Hematopoietic multipotent progenitor cell (in vitro differentiated cells): Measurements from ENCODE around the gene PPARGC1A. TPM values are rescaled to one million over a fixed set of nuclear protein-coding genes. Genes with fewer than 3 reads are reported as not detected.

Experiments
- DNase-seq, 3 donors: peaks; one replicate each; pipeline ENCODE4 v3.0.0-alpha.2; 2011 to 2015; ENCODE audit warnings: low read depth in 2 of 3, low spot score in 2 of 3
- total RNA-seq: library from RNA; depleted of rRNA; stranded (reverse); fragments of >200 nt; gene quantifications from one replicate; pipeline ENCODE4 v1.2.3, GENCODE V29; 2012

The PPARGC1A gene
- total RNA-seq, 1 donor, result not detected

DNA sequence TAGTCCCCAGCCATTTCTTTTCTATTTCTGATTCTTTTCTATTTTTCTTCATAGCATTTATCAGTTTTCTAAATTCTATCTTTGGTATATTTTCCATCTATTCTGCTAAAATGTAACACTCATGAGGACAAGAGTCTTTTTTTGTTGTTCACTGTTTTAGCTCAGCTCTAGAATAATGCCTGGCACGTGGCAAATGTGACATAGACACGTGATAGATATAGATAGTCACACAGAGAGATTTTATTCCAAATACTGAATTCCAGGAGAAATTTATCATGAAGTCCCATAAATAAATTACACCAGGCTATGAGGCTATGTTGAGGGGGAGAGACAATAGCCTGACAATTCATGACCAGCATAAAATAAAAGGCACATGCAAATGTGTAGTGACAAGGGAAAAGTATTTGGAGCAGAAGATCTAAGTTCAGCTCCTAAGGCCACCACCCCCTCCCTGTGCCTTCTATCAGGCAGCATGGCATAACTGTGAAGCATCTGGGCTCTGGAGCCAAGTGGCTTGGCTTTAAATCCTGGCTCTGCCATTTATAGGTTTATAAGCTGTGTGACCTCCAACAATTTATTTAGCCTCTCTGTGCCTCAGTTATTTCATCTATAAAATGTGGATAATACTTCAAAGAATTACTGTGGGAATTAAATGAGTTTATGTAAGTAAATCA is 25.7 kb upstream of the PPARGC1A start:
- DNase-seq, result no peak

DNA sequence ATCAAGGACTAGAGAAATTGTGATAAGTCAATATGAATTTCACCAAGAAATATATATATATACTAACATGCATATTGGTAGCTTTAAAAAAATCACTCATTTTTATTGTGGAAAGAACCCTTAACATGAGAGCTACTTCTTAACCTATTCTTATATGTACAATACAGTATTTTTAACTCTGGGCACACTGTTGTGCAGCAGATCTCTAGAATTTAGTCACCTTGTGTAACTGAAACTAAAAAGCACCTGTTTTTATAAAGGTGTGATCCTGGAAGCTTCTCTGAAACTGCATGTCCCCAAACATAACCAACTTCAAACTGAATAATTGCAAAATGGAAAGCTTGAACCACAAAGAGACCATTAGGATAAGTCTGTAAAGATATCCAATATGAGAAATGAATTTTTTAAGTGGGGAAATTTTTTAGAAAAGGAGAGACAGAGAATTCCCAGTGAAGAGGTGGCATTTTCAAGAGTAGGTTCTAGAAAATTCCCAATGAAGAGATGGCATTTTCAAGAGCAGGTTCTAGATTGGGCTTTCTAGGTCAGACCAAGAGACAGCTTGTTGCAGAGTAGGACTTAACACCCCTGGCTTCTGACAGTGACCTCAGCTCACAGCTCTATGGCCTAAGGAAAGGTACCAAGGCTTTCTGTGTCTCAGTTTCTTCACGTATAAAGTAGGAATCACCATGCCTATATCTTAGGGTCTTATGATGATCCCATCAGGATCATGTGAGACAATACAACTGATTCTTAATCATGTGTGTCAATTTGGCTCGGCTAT is 22.0 kb upstream of the PPARGC1A start:
- DNase-seq, result no peak

DNA sequence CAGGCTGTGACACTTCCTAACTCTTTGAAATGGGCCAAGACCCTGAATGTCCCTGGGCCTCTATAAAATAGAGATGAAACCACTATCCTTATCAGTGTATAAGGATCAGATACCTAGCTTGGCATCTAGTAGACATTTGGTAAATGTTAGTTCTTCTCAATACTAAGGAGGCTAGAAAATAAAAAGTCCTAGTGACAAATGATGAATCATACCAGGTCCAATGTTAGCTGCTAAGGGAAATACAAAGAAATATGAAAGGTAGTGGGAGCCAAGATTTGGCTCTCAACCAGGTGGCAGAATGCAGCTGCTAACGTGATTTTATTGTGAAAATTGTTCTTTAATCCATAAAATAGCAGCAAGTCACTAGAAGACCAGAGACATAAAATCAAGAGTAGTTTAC is 19.8 kb upstream of the PPARGC1A start:
- DNase-seq, result no peak

DNA sequence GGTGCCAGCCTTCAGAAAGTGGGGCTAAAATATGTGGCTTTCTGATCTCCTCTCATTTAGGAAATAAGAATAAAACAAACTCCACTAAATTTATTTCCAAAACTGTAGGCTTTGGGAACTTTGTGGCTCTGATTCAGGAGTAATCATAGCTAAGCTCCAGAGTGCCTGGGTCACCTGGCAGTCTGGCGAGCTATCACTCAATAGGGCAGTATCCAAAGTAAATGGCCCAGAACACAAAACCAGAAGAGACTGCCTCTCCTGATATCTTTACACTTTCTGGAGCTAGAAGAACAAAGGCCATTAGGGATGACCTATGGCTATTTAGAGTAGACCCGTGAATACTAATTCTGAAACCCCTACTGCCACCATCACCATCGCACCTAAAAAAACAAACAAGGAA is 17.0 kb upstream of the PPARGC1A start:
- DNase-seq, result no peak

DNA sequence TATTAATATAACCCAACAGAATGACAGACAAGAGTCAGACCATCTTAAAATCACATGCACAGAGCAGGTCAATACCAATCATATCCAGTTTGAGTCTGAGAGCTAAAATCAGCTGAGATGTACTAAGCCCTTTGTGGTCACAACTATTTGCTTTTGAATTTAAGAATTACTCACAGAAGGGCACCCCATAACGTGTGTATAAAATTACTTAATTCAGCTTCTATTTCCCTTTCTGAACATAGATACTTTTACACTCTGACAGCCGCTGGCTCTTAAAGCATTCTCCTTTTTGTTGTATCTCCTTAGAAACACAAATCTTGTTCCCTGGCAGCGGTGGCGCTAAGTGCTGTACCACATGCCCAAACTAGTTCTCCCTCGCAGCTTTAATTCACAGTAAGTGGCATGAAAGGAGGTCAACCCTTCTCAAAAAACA is 14.8 kb upstream of the PPARGC1A start:
- DNase-seq, result no peak

DNA sequence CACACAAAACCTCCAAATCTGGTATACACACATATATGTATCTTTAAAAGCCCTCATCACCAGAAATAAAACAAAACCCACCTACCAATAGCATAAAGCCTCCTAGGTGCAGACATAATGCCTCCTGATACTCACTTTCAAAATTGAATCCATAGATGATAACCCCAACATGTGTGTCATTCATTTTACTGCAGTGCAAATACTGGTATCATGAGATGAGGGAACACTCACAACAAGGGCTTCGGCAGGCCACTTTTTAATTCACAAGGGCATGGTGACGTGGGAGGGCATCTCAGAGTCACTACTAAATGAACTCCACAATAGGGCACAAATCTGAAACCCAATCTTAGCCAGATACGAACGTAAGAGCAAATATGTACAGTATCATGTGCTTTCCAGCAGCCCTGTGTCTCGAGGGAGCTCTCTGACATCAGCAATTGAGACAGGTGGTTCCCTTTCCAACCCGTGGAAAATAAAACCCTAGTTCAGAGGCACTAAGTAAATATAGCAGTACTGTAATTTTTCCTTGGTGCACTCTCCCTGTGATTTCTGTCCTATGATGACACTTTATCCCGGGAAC is 14.1 kb upstream of the PPARGC1A start:
- no peak for DNase-seq

DNA sequence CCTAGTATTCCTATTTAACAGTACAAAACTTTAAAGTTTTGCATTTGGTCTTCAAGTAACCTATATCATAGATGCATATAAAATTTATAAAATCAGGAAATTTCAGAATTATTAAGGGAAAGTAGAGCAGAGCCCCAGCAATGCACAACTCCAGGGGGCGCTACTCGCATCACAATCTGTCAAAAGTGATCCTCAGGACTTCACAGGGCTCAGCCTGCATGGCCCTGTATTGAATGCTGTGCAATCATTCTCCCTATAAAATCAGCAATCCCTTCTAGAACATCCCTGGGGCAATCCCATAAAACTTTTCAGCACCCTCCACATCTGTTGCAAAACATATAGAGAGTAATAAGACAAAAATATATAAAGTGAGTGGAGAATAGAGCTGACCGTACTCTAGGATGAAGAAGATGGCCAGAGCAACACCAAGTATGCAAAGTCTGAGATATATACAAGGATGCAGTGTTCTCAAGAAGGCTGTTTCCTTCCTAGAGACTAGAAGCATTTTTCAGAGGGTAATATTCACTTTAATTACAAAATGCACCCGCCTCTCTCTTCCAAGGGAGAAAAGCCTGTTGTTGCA is 12.5 kb upstream of the PPARGC1A start:
- DNase-seq, result no peak

DNA sequence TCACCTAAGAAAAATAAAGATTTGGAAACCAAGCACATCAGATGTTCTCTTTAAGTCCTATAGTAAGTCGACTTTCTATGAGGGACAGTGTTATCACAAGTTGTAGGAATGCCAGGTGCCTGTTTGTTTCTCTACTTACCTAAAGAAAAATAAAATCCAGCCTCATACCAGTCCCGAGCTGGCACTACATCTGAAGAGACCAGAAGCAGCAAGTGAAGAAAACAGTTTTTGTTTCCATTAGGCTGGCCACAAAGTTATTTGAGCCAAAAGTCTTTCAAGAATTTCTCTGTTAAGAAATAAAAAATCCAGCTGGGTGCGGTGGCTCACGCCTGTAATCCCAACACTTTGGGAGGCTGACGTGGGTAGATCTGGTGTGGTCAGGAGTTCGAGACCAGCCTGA is 10.8 kb upstream of the PPARGC1A start:
- no peak for DNase-seq

DNA sequence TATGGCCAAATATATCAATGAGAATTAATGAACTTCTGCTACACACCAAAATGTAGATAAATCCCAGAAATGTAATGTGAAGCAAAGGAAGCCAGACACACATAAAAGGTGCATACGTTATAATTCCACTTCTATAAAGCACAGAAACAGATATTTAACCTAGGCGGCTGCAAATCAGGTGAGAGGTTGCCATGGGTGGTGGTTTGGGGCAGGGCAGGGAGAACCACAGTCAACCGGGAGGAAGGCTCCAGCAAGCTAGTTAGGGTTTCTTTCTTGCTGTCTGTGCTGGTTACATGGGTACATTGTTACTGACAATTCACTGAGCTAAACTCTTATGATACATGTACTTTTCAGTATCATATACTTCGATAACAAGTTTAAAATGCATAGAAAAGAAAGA is 9.7 kb upstream of the PPARGC1A start:
- DNase-seq, result no peak

DNA sequence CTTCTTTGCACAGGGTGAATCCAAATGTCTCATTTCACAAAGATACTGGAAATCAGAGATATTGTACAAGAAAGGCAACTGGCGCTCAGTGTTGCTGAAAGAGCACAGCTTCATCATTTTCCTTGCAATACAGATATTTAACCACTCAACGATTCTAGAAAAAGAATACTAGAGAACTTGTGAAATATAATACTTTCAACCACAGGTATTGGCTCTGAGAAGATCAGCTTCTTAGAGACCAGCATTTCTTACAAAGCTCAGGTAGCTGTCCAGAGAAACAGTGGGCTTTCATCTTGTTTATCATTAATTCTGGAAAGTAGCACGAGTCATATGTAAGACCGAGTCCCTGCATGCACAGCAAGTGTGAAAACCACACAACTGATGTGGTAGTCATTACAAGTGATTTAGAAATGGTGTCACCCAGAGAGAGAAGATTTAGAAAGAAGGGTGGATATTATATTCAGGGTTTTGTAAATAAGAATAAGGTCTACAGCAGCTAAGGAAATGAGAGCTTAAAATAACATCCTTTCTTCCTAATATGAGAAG is 7.8 kb upstream of the PPARGC1A start:
- no peak for DNase-seq

DNA sequence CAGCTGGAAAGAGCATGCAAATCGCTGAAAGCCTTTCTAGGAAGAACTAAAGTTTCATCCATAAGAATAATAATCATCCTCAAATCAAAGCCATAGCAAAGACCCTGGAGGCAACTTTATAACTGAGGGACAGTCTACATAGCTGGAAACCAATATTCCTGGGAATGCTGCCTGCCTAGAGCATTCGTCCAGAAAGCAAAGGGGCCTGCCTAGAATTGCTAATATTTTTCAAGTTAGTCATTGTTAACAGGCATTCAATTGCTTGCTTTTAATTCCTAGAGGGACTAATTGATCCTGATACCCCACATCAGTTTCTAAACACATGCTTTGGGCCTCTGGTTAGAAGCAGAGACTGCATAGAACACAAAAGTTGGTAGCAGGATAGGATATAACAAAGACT is 4.2 kb upstream of the PPARGC1A start:
- no peak for DNase-seq

DNA sequence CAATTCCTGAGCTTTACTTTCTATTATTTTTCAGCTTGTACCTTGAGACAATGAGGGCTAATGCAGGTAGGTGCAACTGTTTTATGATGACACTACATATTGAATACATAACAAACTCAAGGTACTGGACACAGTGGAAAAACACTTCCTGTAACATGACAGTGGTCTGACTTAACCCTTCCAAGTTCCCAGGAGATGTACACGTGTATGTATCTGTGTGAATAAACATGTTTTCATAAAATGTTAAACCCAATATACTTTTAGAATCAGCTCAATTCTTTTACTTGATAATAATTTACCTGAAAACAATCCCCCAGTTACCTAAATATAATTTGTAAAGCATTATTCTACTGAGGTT is 1.2 kb upstream of the PPARGC1A start:
- no peak for DNase-seq

DNA sequence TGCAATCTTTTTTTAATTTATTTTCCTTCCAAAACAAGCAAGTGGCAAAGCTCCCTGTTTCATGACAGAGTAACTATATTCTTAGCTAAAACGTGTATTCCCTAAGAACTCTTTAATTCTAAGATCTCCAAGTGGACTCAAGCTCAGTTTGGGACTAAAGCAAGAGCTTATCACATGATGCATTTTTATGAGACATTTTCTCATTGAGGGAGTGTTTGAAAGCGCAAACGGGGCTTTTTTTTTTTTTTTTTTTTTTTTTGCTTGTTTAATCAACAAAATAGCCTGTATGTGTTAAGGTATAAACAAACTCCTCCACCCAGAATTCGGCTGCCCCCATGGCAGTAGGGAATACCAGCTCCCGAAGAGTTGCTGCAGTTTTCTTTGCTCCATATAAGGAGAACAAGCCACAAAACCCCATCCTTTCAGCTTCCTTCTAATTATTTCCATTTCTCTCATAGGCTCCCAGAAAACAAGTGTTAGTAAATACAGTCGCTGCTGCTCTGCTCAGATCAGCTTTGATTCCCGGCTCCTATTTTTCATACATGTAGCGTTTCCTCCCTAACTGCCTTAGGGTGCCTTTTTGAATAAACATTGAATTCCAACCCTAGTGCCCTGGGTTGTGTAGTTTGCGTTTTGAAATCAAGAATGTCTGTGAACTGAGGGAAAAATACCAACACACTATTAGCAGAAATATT is 669 bp upstream of the PPARGC1A start:
- no peak for DNase-seq

DNA sequence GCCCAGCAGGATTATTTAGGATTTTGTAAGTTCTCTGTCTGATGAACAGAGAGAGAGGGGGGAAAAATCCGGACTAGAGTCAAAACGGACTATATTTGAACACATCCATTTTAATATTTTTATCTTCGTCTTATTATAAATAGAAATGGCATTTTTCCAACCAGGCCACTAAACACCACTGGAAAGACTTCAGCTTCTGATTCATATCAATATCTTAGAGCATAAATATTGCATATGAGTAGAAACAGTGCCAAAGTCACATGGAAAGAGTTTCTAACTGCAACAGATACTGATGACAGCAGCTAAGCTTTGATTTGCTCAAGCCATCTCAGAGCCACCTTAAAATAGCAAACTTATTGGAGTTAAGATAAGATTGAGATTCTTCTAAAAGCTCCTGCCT is 456 bp downstream of the PPARGC1A start:
- no peak for DNase-seq

DNA sequence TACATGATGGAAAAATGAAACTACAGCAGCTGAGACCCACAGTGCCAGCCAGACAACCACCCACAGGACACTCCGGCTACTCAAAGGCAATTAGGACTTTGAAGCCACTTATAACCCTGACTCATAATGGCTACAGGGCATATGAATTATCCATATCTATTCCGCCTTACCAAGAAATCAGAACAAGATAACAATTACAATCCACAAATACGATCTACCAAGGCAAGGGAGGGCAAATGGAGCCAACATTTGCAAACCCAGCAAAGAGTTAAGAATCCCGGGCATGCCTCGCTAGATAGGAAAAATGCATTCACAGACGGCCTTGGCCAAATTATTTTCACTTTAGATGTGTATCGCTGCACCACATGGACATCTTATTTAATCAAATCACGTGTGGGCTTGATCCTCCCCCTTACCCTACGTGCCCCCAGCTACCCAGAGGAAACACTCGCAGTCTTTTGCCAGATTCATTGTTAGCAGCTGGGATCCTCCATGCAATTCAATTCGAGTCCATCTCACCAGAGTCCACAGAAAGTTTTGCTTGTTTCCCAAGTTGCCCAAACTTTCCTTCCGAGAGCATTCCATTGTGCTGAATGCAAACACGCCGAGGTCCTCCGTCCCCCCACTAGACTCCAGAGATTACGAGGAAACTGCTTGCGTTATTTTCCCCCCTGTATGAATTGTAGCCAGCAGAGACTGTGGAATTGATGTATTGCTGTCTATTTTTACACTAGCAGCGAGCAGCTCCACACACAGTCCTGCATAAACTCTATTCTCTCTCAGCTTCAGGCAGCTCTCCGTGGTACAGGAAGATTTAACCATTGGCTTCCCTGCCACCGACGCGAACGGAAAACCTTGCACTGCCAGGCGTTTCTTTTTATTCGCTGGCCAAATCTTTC is 1.2 kb downstream of the PPARGC1A start:
- DNase-seq, result peak in 1 of 3 donors; percentile 4

DNA sequence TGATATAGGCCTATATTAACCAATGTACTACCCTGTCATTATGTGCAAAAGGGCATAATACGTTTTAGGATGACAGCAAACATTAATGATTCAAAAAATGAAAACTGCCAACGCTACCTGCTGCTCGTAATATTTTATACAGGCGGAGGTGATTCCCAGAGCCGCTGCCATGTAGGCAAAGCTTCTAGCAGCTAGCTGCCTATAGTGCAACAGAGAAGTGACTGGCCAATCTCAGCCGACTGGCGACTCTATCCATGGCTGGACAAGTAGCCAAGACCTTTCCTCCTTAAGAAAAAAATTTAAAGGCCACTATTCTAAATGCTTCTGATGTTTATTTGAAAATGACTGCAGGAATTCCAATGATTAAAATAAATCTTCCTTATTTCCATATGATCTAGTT is 1.9 kb downstream of the PPARGC1A start:
- no peak for DNase-seq

DNA sequence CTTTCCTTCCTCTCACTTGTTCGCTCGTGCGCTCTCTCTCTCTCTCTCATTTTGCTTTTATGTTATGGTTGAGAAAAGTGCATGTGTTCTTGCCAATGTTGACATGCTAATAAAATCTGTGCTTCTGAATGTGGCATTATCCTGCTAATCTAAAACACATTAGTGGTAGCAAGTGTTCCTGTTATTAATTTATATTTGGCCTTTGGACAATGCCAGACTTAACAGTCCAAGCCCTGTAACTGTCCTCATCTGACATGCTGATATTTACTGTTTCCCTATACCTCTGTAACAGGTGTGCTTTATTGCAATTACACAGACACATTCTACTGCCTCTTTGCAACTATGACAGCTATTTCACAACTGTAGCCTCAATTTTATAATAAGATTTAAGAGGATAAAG is 2.7 kb downstream of the PPARGC1A start:
- DNase-seq, result no peak

DNA sequence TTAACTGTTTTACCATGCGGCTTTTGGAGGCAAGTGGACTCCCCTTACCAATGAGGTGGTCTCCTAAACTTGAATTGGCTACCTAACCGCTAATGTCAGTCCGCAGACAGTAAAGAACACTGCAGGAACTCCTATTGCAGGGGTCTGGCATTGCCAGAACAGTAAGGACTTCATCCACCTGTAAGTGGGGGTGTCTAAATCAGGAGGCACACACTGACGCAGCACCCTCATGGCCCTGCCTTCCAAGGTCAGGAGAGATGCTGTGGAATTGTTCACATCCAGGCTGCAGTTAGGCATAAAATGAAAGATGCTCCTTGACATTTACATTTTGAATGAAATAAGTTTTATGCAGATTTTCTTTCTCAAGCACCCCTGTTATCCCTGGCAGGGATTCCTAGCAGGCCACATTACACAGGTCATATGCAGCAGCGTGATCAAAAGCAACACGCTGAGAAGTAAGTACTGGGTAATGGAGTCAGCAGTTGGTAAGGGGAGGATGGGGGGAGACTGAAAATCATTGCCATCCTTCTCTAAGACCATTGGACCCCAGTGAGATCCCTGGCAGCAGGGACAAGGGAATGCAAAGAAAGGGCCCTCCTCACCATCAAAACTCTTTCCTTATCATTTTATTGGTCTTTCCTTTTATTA is 3.8 kb downstream of the PPARGC1A start:
- no peak for DNase-seq

DNA sequence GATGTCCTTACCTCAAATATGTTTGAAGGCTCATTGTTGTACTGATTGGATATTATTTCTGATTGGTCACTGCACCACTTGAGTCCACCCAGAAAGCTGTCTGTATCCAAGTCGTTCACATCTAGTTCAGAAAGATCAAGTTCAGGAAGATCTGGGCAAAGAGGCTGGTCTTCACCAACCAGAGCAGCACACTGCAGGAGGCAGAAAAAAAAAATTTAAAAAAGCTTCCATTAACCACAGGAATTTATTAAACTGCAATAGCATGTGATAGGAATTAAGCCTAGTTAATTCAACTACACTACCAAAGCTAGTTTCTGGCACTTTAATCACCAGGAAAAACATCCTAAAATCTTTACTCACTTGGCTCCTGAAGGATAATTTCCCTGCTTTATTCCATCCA is 5.1 kb downstream of the PPARGC1A start:
- no peak for DNase-seq
